VCaP (cell line): ENCODE results near the gene SYTL4.

Source experiments
- H3K27ac ChIP-seq: fragments of 450-650 bp; 2 replicates; pipeline ENCODE4 v1.5.1; 2017
- TF ChIP-seq, protein P1 (sequence below): fragments of 450-650 bp; conservative IDR thresholded peaks from 2 replicates; pipeline ENCODE4 v1.5.1; 2017; ENCODE audit warnings: mild to moderate bottlenecking, moderate library complexity

SYTL4 gene

GRCh38 chrX:100677611-100678181, 54.2 kb downstream of the SYTL4 start:
- no peak overlapping the region for H3K27ac ChIP-seq
- TF ChIP-seq, protein P1, sequence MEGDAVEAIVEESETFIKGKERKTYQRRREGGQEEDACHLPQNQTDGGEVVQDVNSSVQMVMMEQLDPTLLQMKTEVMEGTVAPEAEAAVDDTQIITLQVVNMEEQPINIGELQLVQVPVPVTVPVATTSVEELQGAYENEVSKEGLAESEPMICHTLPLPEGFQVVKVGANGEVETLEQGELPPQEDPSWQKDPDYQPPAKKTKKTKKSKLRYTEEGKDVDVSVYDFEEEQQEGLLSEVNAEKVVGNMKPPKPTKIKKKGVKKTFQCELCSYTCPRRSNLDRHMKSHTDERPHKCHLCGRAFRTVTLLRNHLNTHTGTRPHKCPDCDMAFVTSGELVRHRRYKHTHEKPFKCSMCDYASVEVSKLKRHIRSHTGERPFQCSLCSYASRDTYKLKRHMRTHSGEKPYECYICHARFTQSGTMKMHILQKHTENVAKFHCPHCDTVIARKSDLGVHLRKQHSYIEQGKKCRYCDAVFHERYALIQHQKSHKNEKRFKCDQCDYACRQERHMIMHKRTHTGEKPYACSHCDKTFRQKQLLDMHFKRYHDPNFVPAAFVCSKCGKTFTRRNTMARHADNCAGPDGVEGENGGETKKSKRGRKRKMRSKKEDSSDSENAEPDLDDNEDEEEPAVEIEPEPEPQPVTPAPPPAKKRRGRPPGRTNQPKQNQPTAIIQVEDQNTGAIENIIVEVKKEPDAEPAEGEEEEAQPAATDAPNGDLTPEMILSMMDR: no peak

- TF ChIP-seq, protein P1: no peak
- no peak overlapping the region for H3K27ac ChIP-seq
These were observed 57.2 kb downstream of the SYTL4 start for GRCh38 chrX:100674705-100675104.

- TF ChIP-seq, protein P1: no peak
- no peak overlapping the region for H3K27ac ChIP-seq
These were observed 58.4 kb downstream of the SYTL4 start for GRCh38 chrX:100673397-100673953.

GRCh38 chrX:100672966-100673365, 59.0 kb downstream of the SYTL4 start:
- TF ChIP-seq, protein P1: no peak
- H3K27ac ChIP-seq: no peak overlapping the region

DNA sequence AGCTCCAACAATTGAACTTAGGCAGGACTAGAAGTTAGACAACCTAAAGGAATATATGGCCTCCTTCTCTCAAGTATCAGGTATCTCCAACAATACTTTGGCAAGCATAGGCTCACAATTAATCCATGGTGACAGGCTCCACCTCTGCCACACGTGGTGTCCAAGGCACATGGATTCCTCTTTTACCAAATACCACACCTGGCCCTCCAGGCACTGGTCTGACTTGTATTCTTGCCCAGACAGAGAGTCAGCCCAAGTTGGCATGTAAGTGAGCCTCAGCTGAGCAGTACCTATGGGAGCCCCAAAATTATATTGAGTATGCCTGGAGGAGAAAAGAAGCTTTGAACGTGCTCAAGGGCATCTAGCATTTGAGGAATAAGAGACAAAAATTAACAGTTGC, 68.3 kb downstream of the SYTL4 start:
- no peak overlapping the region for H3K27ac ChIP-seq
- TF ChIP-seq, protein P1: no peak

GRCh38 chrX:100662796-100663195, 69.1 kb downstream of the SYTL4 start:
- no peak overlapping the region for H3K27ac ChIP-seq
- TF ChIP-seq, protein P1: no peak

GRCh38 chrX:100662170-100662569, 69.8 kb downstream of the SYTL4 start:
- no peak overlapping the region for H3K27ac ChIP-seq
- TF ChIP-seq, protein P1: no peak
